ENCODE data around the gene MYO18B.

MYO18B gene

DNA sequence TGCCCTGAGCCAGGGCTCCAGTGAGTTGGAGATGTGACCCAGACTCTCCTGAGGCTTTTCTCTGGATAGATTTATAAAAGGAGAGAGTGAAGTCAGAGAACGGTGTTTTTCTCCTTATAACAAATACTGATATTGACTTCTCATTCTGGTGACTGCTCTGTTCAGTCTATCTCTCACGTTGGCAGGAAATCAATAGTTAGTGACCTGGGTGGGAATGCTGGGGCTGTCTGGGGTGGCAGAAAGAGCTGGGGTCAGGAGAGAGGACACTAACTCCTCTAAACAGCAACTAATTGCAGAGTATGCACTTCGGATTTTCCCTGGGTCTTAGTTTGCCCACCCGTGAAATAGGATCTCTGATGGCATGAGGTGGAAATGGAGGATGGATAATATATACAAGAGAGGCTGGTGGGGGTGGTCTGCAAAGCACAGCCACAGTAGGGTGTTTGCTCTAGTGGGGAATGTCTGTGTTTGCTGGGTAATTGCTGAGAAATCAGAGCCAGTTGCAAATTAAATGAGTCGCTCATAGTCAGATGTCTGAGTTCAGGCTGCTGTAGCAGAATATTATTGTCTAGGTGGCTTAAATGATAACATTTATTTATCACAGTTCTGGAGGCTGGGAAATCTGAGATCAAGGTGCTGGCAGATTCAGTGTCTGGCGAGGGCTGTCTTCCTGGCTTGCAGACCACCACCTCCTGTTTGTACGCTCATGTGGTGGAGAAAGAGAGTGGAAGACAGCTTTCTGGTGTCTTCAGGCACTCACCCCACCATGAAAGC is 167.8 kb downstream of the MYO18B start:
- DNase-seq, result no peak

DNA sequence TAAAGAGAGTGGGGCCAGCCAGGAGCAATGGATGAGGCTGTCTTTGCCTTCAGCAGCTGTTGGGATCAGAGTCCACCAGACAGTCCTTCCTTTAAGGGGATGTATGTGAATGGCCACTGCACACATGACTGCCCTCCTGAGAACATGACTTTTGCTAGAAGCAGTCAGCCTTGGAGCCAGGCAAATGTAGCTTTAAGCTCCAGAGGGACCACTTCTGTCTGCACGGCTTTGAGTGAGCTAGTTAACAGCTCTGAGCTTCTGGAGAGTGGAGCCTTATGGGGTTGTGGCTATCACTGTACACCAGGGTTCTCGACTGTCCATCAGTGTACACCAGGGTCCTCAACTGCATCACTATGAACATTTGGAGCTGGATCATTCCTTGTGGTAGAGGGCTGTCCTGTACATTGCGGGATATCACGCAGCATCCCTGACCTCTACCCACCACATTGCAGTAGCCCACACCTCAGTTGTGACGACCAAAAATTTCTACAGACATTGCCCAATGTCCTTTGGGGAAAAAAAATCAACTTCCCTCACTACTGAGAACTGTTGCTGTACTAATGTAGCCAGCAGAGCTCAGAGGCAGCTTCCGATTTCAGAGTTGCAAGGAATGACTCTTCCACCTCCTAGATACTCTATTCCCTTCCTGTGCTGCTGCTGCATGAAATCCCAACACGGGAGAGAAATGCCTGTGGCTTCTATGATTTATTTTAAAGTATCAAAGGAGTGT is 169.4 kb downstream of the MYO18B start:
- no peak for DNase-seq

DNA sequence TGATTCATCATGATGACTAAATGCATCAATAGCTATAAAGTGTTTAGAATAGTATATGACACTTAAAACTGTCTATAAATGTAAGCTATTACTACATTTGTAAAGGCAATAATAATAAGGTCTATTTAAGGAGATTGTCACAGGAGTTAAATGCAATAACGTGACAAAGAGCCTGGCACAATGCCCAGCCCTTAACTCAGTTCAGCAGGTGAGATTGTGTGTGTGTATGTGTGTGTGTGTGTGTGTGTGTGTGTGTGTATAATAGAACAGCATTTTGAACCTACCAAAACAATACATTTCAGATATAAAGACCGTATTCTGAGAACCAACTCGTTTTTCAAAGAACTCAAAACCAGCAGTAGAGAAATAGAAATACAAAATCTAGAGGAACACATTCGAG is 177.5 kb downstream of the MYO18B start:
- DNase-seq, result peak; percentile 49 to 56

DNA sequence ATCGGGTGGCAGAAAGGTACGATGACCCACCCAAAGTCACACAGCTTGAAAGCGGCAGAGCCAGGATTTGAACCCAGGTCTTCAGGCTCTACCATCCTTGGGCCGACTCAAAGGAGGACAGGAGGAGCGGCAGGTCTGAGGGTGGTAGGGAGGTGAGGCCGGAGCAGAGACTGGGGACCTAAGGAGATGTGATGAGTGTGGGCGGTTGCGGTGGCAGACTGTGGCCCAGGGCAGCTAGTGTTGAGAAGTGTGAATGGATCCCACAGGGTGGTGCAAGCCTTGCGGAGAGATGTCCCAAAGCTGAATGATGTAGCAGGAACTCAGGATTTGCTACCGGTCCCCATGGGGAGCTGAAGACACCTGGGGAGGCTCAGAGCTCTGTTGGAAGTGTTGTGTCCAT is 180.2 kb downstream of the MYO18B start:
- no peak for DNase-seq

DNA sequence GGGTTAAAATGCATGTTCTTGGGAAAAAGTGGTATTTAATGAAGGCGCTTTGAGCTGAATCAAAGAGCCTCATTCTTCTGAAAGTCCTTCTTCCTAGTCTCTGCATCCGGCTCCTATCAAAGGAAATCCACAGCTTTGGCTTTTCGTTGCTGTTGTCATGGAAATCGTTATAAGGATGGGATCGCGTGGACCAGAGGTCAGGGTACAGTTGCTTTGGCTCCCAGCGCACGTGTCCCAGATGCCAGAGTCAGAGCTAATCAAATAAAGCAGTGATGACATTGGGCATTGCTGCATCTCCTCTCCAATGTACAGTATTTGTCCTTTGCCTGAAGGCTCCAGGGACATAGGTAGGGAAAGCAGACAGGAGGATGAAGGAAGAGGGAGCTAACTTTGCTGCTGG is 181.9 kb downstream of the MYO18B start:
- DNase-seq, result no peak

DNA sequence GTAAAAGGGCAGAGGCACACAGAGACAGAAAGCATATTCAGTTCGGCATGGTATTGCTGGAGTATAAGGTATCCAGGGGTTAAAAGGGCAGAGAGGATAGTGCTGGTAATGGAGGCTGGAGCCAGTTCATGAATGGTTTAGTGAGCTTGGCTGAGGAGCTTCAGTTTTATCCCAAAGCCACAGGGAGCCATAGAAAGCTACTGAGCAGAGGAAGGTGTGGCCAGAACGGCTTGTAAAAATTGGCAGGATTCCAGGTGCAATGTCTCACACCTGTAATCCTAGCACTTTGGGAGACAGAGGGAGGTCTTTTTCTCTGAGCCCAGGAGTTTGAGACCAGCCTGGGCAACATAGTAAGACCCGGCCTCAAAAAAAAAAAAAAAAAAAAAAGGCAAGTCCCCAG is 186.1 kb downstream of the MYO18B start:
- no peak for DNase-seq

DNA sequence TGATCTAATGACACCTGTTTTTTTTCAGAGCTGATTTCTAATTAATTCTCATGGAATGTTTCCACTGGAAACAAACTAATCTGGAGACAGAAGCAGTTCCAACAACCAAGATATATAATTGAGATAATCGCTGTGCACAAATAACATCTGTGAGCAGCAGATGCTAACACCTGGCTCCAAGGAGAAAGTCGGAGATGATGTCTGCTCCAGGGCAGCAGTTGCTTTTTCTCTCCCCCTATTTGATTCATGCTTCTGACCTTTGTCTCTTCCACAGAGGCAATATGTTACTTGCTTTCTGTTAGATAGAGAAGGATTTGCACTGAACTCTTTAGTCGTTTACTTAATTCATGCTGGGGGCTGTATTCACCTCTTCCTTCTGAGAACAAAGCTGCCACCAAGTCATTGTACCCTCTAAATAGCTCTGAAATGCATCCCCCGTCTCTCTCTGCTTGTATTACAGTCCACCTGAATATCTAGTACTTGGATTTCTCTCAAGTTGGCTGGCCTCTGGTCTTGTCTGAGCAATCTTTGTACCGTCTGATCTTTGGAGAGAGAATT is 187.4 kb downstream of the MYO18B start:
- DNase-seq, result no peak

DNA sequence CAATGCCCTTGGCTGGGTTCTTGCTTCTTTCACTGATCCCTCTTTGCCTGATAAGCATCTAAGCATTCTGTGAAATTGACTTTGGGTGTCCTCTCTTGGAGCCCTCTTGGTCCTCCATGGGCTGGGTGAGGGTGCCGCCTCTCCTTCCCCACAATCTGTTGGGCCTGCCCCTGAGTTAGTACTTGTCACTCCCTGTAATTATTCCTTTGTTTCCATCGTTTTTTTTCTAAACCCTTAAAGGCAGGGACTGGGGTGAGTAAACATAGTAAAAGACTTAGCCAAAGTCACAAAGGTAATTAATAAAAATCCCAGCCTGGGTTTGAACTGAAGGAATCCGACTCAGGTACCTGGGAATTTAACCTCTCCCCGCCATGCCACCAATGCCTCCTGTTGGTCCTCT is 188.1 kb downstream of the MYO18B start:
- DNase-seq, result no peak

DNA sequence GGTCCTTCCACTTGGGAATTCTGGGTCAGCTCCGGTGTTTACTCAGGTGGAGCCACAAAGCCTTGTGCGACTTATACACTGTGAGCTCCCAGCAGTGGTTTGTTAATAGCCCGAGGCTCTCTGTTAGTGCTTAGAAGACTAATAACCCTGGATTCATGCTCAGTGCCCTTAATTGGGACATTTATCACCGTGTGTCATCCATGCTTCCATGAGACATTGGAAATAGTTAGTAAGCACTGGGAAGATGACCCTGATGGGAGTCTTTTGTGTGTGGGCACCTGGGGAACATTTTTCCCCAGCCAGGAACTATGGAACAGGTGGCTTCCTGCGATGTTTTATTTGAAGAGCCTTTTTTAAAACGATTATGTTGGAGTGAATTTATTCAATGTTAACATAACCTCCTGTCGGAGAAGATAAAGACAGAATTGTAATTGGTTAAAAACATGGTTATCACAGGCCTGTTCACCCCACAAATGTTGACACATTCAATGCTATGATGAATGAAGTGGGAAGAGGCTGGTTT is 188.9 kb downstream of the MYO18B start:
- DNase-seq, result peak; percentile 59 to 71

DNA sequence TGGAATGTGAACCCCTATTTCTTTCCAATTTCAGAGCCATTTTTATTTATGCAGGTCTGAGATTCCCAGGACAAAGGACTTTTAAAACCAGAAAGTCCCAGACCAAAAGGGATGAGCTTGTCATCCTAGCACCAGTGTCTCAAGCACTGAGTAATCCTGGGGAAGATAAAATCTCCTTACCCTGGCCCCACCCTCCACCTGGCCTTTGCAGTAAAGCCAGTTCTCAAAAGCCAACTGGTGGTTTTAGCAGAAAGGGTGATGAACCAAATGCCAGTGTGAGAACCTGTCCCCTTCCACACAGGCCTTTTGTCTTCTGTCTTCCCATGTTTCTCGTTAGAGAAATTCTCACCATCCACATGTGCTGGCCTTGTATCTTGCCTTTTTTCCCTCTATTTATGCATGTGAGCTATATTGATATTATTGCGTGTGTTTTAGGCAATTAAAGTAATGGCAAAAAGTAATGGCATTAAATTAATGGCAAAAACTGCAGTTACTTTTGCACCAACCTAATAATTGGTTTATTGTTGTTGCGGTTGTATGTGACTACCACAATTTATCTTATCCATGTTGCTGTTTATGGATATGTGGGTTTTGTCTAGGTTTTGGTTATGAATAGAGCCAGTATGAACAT is 191.3 kb downstream of the MYO18B start:
- no peak for DNase-seq

DNA sequence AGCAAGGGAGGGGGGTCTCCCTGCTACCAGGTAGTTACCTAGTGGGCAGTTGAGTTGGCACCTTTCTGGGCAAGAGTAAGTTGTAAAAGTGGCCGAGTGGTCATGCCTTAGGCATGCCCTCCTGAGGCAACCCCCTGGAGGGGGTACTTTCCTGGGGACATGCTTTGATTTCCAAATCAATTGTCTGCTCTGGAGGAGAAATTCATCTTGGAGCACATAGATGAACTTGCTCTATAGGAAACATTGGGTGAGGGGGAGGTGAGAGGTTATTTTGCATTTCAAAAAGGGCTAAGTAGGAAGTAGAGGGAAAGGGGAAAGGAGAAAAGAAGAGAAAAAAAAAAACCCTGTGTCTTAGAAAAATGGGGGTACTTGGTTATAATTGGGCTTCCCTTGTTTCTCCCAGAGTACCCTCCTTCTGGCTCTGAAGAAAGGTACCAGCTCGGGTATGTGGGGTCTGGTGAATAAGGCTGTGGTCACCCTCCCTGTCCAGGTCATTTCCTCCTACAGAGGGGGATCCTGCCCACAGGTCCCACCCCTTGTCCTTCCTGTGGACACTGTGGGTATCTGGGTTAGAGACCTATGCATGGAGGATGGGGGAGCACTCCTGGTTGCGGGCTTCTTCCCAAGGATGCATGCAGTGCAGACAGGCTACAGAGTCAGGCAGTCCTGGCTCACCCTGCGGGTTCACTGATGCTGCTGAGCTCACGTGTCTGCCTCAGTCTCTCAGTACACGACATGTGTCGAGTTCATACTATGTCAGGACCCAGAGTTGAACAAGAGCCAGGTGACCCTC is 193.5 kb downstream of the MYO18B start:
- DNase-seq, result no peak

DNA sequence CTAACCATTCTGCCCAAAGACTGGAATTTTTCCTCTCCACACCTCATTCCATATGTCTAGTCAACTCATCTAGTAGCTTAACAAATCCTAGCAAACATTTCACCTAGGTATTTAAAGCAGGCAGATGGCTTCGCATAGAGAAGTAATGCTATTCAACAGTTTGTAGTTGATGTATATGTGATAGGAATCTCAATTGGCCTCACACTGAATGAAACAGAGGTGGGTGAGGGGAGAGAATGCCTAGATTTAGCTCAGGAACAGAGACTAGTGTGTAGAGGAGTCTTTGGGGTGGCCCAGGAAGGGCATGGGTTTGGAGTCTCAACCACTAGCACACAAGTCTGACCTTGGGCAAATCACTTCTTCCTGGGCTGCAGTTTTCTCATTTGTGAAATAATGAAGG is 196.2 kb downstream of the MYO18B start:
- DNase-seq, result no peak

DNA sequence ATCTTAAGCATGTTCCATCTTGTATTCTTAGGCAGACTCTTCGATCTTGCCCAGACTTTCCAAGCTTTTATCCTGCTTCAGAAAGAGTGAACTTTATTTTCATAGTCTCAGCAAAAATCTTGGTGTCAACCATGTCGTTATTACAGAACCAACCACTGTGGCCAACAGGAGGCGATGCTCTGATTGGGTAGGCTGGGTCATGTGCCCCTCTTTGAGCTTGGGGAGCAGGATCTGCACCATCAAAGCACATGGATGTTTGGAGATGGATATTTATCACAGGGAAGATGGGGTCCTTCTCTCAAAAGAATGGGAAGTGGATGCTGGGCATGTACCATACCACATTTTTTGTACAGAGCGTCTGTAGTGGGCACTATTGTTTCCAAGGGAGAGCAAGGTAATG is 197.4 kb downstream of the MYO18B start:
- no peak for DNase-seq

DNA sequence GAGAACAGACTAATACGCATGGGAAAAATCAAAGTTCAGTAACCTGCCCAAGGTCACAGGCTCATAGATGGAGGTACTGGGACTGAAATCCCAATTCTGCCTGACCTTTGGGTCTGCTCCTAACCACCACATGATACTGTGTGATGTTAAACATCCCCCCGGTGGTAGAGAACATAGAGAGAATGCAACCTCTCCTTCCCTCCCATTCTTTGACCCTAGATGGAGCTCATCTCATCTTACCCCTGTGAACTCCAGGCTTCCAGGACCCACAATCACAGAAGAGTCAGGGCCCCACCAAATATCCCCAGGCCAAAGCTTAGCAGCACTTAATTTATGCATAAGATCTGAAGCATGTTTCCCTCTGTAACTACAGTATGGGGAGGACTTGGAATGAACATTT is 198.5 kb downstream of the MYO18B start:
- DNase-seq, result no peak

DNA sequence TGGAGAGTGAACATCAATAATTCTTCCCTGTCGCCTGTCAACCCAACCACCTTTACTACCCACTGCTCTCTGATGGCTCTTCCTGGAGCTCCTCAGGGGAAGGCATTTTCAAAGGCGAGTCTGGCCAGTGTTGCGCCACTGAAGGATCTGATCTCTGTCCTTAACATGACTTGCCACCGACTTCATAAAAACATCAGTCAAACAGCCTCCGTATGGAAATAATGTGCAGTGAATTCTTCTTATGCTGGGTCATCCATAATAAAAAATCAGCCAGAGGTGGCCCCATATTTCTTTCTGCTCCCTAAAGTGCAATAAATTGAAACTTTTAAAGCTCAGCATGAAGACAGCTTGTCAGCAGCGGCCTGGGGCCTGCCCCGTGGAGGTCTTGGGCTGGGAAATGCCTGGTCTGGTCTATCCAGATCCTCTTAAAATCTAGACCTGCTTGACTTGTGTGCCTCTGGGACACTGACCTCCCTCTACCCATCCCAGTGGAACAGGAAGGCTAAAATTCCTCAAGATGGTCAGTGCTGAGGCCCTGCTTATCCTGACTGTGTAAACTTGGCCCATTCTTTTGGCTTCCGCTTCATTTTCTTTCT is 199.5 kb downstream of the MYO18B start:
- no peak for DNase-seq

DNA sequence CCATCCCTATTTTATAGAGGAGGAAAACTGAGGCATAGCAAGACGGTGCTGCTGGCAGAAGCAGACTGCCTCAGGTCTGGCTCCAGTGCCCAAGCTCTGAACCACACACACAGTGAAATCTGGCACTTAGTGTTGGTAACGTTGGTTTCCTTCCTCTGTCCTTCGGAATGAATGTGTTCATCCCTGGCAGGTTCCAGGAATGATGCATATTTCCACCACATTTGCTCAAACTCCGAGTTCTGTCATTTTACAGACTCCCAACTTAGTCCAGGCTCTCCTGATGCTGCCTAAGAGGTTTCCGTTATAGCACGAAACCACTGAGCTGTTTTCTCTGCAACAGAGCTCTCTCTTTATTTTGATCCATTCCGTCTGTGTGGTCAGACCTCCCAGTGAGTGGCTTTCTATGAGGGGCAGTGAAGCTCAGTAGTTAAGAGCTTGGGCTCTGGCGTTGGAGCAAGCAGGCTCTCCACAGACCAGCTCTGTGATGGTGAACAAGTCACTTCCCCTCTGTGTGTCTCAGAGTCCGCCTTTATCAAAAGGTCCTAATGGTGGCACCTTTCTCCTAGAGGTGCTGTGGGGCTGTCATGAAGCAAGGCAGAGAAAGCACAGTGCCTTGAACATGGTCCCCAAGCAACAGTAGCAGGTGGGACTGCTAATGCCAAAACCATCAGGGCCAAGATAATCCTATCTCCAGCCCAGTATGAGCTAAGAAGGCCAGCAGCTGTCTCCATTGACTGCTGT is 200.3 kb downstream of the MYO18B start:
- no peak for DNase-seq

DNA sequence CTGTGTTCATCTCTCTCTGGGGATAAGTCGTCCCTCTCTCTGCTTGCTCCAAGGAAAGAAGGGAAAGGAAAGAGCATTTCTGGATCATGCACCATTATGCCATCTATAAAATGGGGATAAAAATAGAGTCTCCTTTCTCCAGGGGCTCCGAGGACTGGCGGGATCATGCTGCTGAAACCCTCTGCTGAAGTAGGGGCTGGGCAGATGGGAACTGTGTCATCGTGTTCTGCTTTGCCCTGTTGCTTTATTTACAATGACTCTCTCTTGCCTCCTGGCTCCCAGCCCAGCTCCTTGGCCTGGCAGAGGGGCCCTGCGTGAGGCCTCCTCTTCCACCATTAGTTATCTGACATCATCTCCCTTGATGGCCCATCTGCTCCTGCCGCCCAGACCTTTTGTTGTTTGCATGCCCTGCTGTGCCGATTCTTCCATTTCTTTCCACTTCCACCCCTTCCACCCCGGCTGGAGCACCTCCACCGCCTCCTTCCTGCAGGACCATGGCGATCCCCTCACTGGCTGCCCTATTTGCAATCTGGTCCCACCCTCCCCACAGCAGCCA is 200.9 kb downstream of the MYO18B start:
- DNase-seq, result peak; percentile 16 to 51

DNA sequence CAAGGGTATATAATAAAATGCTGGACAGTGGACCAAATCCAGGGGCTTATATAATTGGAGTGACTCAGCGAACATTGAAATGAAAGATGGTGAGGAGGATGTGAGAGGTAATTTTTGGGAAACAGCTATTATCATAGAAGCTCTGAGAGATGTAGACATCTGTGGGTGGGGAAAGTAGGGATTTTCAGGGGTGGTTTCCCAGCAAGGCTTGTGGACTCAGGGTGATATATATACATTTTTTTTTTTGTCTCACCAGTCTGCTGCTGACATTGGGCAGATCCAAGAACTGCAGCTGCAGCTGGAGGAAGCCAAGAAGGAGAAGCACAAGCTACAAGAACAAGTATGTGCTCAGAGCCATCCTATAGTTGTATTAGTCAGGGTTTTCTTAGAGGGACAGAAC is 208.1 kb downstream of the MYO18B start:
- DNase-seq, result no peak

DNA sequence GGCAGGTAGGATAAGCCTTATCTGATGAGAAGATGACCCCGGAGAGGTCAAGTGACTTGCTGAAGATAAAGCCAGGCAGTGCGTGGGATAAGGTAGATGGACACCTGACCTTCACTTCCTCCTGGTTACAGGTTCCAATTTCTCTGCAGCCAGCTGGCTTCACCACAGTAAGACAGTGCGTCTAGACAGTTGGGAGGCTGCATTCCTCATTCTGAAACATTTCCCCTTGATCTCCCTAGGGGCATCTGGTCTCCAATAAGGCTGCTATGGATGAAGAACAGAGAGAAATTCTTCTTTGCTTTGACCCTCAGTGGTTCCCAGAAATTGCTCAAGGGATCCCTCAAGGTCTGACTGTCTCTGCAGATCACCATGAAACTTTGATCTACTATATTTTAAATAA is 211.3 kb downstream of the MYO18B start:
- DNase-seq, result no peak

DNA sequence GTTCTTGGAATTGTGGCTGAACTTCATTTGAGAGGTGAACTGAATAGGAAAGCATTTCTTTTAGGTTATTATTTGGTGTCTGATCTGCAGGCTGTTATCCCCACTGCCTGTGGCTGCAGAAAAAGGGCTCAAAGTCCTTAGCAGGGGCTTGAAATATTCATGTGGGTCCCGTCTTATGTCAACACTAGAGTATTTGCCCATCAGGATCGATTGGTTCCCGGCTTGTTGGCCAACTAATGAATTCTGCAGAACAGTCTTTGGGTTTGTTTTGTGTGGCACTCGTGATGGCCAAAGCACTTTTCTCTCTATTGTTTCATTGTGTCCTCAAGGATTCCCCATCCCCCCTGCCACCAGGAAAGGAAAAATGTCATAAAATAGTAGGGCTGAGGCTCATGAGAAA is 211.9 kb downstream of the MYO18B start:
- DNase-seq, result no peak

DNA sequence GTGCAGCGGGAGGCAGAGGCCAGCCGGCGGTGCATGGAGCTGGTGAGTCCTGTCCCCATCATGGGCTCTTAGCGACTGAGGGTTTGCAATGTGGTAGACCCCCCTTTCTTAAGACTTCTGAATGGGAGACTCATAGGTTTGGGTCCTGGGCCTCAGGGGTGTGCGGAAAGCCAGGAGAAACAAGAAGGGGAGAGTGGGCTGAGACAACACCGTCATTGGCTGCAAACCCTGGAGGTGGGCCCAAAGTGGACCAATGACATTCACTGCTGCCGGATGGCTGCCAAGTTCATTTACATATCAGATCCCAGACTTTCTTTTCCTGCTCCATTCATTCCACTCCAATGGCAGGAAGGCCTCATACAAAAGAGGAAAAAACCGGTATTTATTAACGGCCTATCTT is 213.3 kb downstream of the MYO18B start:
- no peak for DNase-seq
